HG03045 (cell line): Measurements from ENCODE around the gene SERPINA1.
"Not testable (repeated sequence)": the region's sequence is repeated elsewhere in the genome, so short reads cannot be mapped to it uniquely, and the experiment has no call there.

ENCODE experiments used
- ATAC-seq: cut with Tn5 transposase; IDR thresholded peaks from one replicate; pipeline ENCODE4 v1.9.1; 2021; ENCODE audit warnings: mild to moderate bottlenecking, moderate library complexity; ENCODE audit not compliant: unreplicated experiment

SERPINA1 gene

GRCh38 chr14:94372021-94372605 is 16.3 kb downstream of the SERPINA1 start:
- no peak for ATAC-seq

- no peak for ATAC-seq
Measured at GRCh38 chr14:94370524-94370910, 17.9 kb downstream of the SERPINA1 start.

GRCh38 chr14:94369766-94370523 is 18.5 kb downstream of the SERPINA1 start:
- ATAC-seq = not testable (repeated sequence)

- ATAC-seq = no peak
Measured at GRCh38 chr14:94368956-94369355, 19.4 kb downstream of the SERPINA1 start.

GRCh38 chr14:94368243-94368590 is 20.2 kb downstream of the SERPINA1 start:
- ATAC-seq = no peak

- no peak for ATAC-seq
Measured at GRCh38 chr14:94367347-94368242, 20.8 kb downstream of the SERPINA1 start.

GRCh38 chr14:94366146-94366915 is 22.1 kb downstream of the SERPINA1 start, which contains the start of gene SERPINA2:
Gene SERPINA2, minus strand, starts transcription at chr14:94366698.
- no peak for ATAC-seq

GRCh38 chr14:94365624-94366023 is 22.8 kb downstream of the SERPINA1 start:
- no peak for ATAC-seq

GRCh38 chr14:94364964-94365363 is 23.4 kb downstream of the SERPINA1 start:
- ATAC-seq = no peak

GRCh38 chr14:94364037-94364436 is 24.4 kb downstream of the SERPINA1 start:
- ATAC-seq = no peak

GRCh38 chr14:94363151-94363624 is 25.2 kb downstream of the SERPINA1 start:
- ATAC-seq = no peak

GRCh38 chr14:94362614-94363133 is 25.7 kb downstream of the SERPINA1 start:
- no peak for ATAC-seq

- no peak for ATAC-seq
Measured at GRCh38 chr14:94361682-94362081, 26.7 kb downstream of the SERPINA1 start.

- no peak for ATAC-seq
Measured at GRCh38 chr14:94360945-94361565, 27.3 kb downstream of the SERPINA1 start.

GRCh38 chr14:94357166-94357565 is 31.2 kb downstream of the SERPINA1 start:
- ATAC-seq = no peak

GRCh38 chr14:94356379-94357056 is 31.9 kb downstream of the SERPINA1 start:
- ATAC-seq = no peak

GRCh38 chr14:94355191-94355794 is 33.1 kb downstream of the SERPINA1 start:
- no peak for ATAC-seq

GRCh38 chr14:94354638-94355185 is 33.7 kb downstream of the SERPINA1 start:
- ATAC-seq = no peak

GRCh38 chr14:94354190-94354589 is 34.2 kb downstream of the SERPINA1 start:
- ATAC-seq = not testable (repeated sequence)
